ENCODE measurements around the gene RRM2.

GRCh38 chr2:10124538-10125045, 2.1 kb downstream of the RRM2 start:
- TF ChIP-seq CTCF (IDR thresholded peaks at IDR 0.05; ENCODE audit: borderline replicate concordance, extremely low read depth, low read length, poor library complexity, severe bottlenecking), result peak; percentile 68
- TF ChIP-seq EZH2 (IDR thresholded peaks at IDR 0.05; ENCODE audit: borderline replicate concordance, low read depth, low read length, severe bottlenecking), result no peak
